ENCODE results near the gene ECSCR. TPM values are rescaled to one million over a fixed set of nuclear protein-coding genes. Genes with fewer than 3 reads are reported as not detected.

ECSCR gene
- total and polyA plus RNA-seq, 10 of the 15 experiments (the other 5 are each of a cell fraction or from before 2014, with no cell fraction given), result 0.15 to 0.83 (median 0.23) TPM; not detected in 3

GRCh38 chr5:139481580-139482049 is 19.1 kb upstream of the ECSCR start:
- H4K20me1 ChIP-seq (ENCODE audit: control insufficient read depth, insufficient read depth), result no peaks in the 10 kb centered on the region
- peaks cover 0 to 4% of the 10 kb centered on the region in 2 experiments; a peak in 1 of 4 replicates for H3K36me3 ChIP-seq (ENCODE audit: control insufficient read depth in 2 of 2, insufficient read depth in 2 of 2, low read length in 1 of 2)
- intact Hi-C loops (cut with micrococcal nuclease; ENCODE audit: unreplicated experiment), result loop anchor here (1.0 kb wide), 1 partner anchor 23 kb away; no protein-coding TSS in a partner anchor
- BruUV-seq (replicated peaks), result no TSS peak
- ATAC-seq (peak; percentile 55), FAIRE-seq (no peak), DNase-seq (ENCODE audit: low read depth, low spot score) (no peak)
- 43% methylated on average over 5 of the region's 5 CpGs for WGBS (ENCODE audit: insufficient coverage, insufficient replicate concordance, low lambda C conversion rate, missing lambda C conversion rate)
- H3K4me1 ChIP-seq (ENCODE audit: control insufficient read depth, insufficient read depth, low read length), result peaks cover 27% of the 10 kb centered on the region
- in situ Hi-C loops (cut with MboI), result no loop called here
- ChIA-PET RAD21 (ENCODE audit: unreplicated experiment) (interaction anchor here (0.6 to 3.0 kb wide), 16 partner anchors 12 to 306 kb away, joined by 3 to 32 read pairs (median 5); partner anchors contain the start of gene DNAJC18), POLR2A (interaction anchor here (0.6 to 2.0 kb wide), 13 partner anchors 13 to 82 kb away, joined by 3 to 10 read pairs (median 3); partner anchors contain the start of gene DNAJC18), CTCF (interaction anchor here (0.6 to 4.5 kb wide), 13 partner anchors 8 to 755 kb away, joined by 3 to 32 read pairs (median 6); no protein-coding TSS in a partner anchor), SMC1A (ENCODE audit: uncharacterized antibody, unreplicated experiment) (interaction anchor here (0.7 to 3.1 kb wide), 20 partner anchors 11 to 213 kb away, joined by 3 to 25 read pairs (median 4); partner anchors contain the start of genes DNAJC18 and SMIM33)
- peak overlapping the region; percentile 81 for H3K9ac ChIP-seq (ENCODE audit: control insufficient read depth, insufficient read depth, low read length)
- no peaks in the 10 kb centered on the region for H3K27me3 ChIP-seq (replicated peaks in 1 of 2; ENCODE audit: control insufficient read depth in 2 of 2, insufficient read depth in 2 of 2, low read length in 1 of 2)
- H3K4me2 ChIP-seq (ENCODE audit: control insufficient read depth, insufficient read depth), result peak overlapping the region; percentile 94
- peak overlapping the region; percentile 91 for H3K27ac ChIP-seq (ENCODE audit: control insufficient read depth, insufficient read depth)
- peak overlapping the region; percentile 59 for H3K4me3 ChIP-seq
- H3K9me3 ChIP-seq (replicated peaks; ENCODE audit: control insufficient read depth, insufficient read depth, low read length), result no peaks in the 10 kb centered on the region
- H3K79me2 ChIP-seq (ENCODE audit: control insufficient read depth, insufficient read depth, low read length), result peaks cover 7% of the 10 kb centered on the region
- no peak for TF ChIP-seq NKRF (conservative IDR thresholded peaks at IDR 0.05)
- peak in 1 of 3 experiments; percentile 31; a peak in 1 of 6 replicates for TF ChIP-seq CTCF (IDR thresholded peaks at IDR 0.05 in 2 of 3, conservative IDR thresholded peaks at IDR 0.05 in 1 of 3; ENCODE audit: control insufficient read depth in 2 of 3, extremely low read depth in 1 of 3, insufficient read depth in 1 of 3, low read depth in 3 of 3, low read length in 3 of 3)
- TF ChIP-seq ELK1 (IDR thresholded peaks at IDR 0.05; ENCODE audit: low read depth, low read length), result no peak
- TF ChIP-seq RAD21 (IDR thresholded peaks at IDR 0.05; ENCODE audit: insufficient read depth, low read depth, low read length), result peak; percentile 23; the same call in 1 of the 2 replicates
- TF ChIP-seq BCLAF1 (IDR thresholded peaks at IDR 0.05), result no peak
- no peak for TF ChIP-seq PKNOX1 (IDR thresholded peaks at IDR 0.05)
- TF ChIP-seq LARP7 (IDR thresholded peaks at IDR 0.05), result no peak
- TF ChIP-seq SPI1 (IDR thresholded peaks at IDR 0.05; ENCODE audit: borderline replicate concordance, insufficient read depth, low read depth, low read length), result peak; percentile 72
- TF ChIP-seq EP300 (IDR thresholded peaks at IDR 0.05; ENCODE audit: borderline replicate concordance in 1 of 2, control insufficient read depth in 1 of 2, low read depth in 2 of 2, low read length in 2 of 2), result no peak
- TF ChIP-seq ETV6 (conservative IDR thresholded peaks at IDR 0.05 in 1 of 2, IDR thresholded peaks at IDR 0.05 in 1 of 2; ENCODE audit: borderline replicate concordance in 1 of 2, low read depth in 1 of 2), result 0 out of 4 replicates have a peak, but pooled peaks of 1 of the 2 experiments have one; percentile 4
- peak overlapping the region; percentile 83 for H2AFZ ChIP-seq (ENCODE audit: control insufficient read depth, low read depth, low read length)

Measured in GM12878 (cell line).